Cardiac fibroblast (primary cell): ENCODE results near the gene CHP1.

Experiments used
- DNase-seq, 2 donors: peaks; one replicate each; pipeline versions ENCODE4 v3.0.0 to v3.0.0-alpha.2; 2010; ENCODE audit warnings: low read depth in 2 of 2
- H3K4me3 ChIP-seq, 2 donors: replicated peaks in 1 of 2; 1 replicate in 1 of 2; 2 replicates in 1 of 2; pipeline ENCODE4 v1.5.1; 2011; ENCODE audit warnings: low read depth in 2 of 2, low read length in 2 of 2, mild to moderate bottlenecking in 2 of 2, moderate library complexity in 1 of 2
- TF ChIP-seq, protein P1 (sequence below): IDR thresholded peaks from one replicate; pipeline ENCODE4 v1.5.1; 2011; ENCODE audit warnings: low read depth, mild to moderate bottlenecking, low read length, inconsistent platforms

CHP1 gene

GRCh38 chr15:41323611-41324010, 92.5 kb downstream of the CHP1 start:
- DNase-seq = no peak
- TF ChIP-seq, protein P1, sequence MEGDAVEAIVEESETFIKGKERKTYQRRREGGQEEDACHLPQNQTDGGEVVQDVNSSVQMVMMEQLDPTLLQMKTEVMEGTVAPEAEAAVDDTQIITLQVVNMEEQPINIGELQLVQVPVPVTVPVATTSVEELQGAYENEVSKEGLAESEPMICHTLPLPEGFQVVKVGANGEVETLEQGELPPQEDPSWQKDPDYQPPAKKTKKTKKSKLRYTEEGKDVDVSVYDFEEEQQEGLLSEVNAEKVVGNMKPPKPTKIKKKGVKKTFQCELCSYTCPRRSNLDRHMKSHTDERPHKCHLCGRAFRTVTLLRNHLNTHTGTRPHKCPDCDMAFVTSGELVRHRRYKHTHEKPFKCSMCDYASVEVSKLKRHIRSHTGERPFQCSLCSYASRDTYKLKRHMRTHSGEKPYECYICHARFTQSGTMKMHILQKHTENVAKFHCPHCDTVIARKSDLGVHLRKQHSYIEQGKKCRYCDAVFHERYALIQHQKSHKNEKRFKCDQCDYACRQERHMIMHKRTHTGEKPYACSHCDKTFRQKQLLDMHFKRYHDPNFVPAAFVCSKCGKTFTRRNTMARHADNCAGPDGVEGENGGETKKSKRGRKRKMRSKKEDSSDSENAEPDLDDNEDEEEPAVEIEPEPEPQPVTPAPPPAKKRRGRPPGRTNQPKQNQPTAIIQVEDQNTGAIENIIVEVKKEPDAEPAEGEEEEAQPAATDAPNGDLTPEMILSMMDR = no peak
- H3K4me3 ChIP-seq = no peak overlapping the region

GRCh38 chr15:41331281-41331680, 100.2 kb downstream of the CHP1 start:
- TF ChIP-seq, protein P1 = no peak
- no peak for DNase-seq
- peak overlapping the region in 1 of 2 donors; percentile 100 for H3K4me3 ChIP-seq
